GM12878 (cell line): ENCODE measurements around the gene CITED1. TPM values are rescaled to one million over a fixed set of nuclear protein-coding genes. Genes with fewer than 3 reads are reported as not detected.

Experiments
- ATAC-seq: fragments of 200-7000 bp; cut with Tn5 transposase; 3 replicates; pipeline ENCODE4 v1.9.1; 2020; ENCODE audit warnings: mild to moderate bottlenecking, moderate library complexity
- BruUV-seq: library from RNA; stranded (reverse); fragments of 400-500 nt; replicated peaks from 2 replicates; lab custom pipeline; 2021; lab: Mats Ljungman, UMichigan
- CTCF ChIA-PET: fragments of 300-600 bp; sonication (Branson Sonifier 250); formaldehyde crosslinking; extraction: SDS; loops from one replicate; lab custom pipeline; 2021; ENCODE audit warnings: inconsistent platforms; lab: Yijun Ruan, JAX
- POLR2A ChIA-PET: fragments of 350-600 bp; formaldehyde crosslinking; extraction: SDS; loops from one replicate; lab custom pipeline; 2021; ENCODE audit warnings: inconsistent platforms; lab: Charles Lee
- RAD21 ChIA-PET: fragments of 300-600 bp; sonication (Branson Sonifier 250); formaldehyde crosslinking; loops from one replicate; lab custom pipeline; 2023; ENCODE audit warnings: antibody characterized with exemption; ENCODE audit not compliant: unreplicated experiment; lab: Charles Lee
- SMC1A ChIA-PET: fragments of 300-600 bp; sonication (Branson Sonifier 250); formaldehyde crosslinking; loops from one replicate; lab custom pipeline; 2023; ENCODE audit not compliant: unreplicated experiment, uncharacterized antibody; lab: Charles Lee
- DNase-seq: peaks from one replicate; pipeline ENCODE4 v3.0.0-alpha.2; 2011; ENCODE audit warnings: low read depth, low spot score
- FAIRE-seq: peaks from 3 replicates; lab custom pipeline; 2011; peaks lifted over from hg19 to GRCh38; lab: Jason Lieb, UNC
- H2AFZ ChIP-seq: 2 replicates; pipeline ENCODE4 v1.6.0; 2011; ENCODE audit warnings: low read depth, low read length, control low read depth; ENCODE audit not compliant: control insufficient read depth
- H3K27ac ChIP-seq: 2 replicates; pipeline ENCODE4 v1.5.1; 2011; ENCODE audit warnings: control low read depth; ENCODE audit not compliant: control insufficient read depth, insufficient read depth
- H3K27me3 ChIP-seq, 2 experiments: replicated peaks in 1 of 2; 2 replicates each; pipeline versions ENCODE4 v1.6.0 to v1.6.1; 2011; ENCODE audit warnings: low read length in 1 of 2; ENCODE audit not compliant: control insufficient read depth in 2 of 2, insufficient read depth in 2 of 2
- H3K36me3 ChIP-seq, 2 experiments: 2 replicates each; pipeline ENCODE4 v1.5.1; 2011; ENCODE audit warnings: low read length in 1 of 2; ENCODE audit not compliant: control insufficient read depth in 2 of 2, insufficient read depth in 2 of 2
- H3K4me1 ChIP-seq: 2 replicates; pipeline ENCODE4 v1.6.1; 2011; ENCODE audit warnings: mild to moderate bottlenecking, low read length, moderate library complexity, mixed read lengths; ENCODE audit not compliant: control insufficient read depth, insufficient read depth
- H3K4me2 ChIP-seq: 2 replicates; pipeline ENCODE4 v1.6.0; 2011; ENCODE audit warnings: control low read depth; ENCODE audit not compliant: control insufficient read depth, insufficient read depth
- H3K4me3 ChIP-seq: fragments of 200-600 bp; sonication (generic); 2 replicates; pipeline ENCODE4 v1.5.1; 2016
- H3K79me2 ChIP-seq: 2 replicates; pipeline ENCODE4 v1.6.0; 2011; ENCODE audit warnings: low read length; ENCODE audit not compliant: control insufficient read depth, insufficient read depth
- H3K9ac ChIP-seq: 2 replicates; pipeline ENCODE4 v1.8.0; 2011; ENCODE audit warnings: low read length, control low read depth, mixed read lengths; ENCODE audit not compliant: control insufficient read depth, insufficient read depth
- H3K9me3 ChIP-seq: replicated peaks from 3 replicates; pipeline ENCODE4 v1.5.1; 2011; ENCODE audit warnings: mild to moderate bottlenecking, low read length; ENCODE audit not compliant: control insufficient read depth, insufficient read depth
- H4K20me1 ChIP-seq: 2 replicates; pipeline ENCODE4 v1.6.0; 2011; ENCODE audit not compliant: control insufficient read depth, insufficient read depth
- CHD4 ChIP-seq: fragments of 200-600 bp; sonication (generic); IDR thresholded peaks from 2 replicates; pipeline ENCODE4 v1.6.1; 2016; ENCODE audit warnings: mild to moderate bottlenecking
- CREB1 ChIP-seq: IDR thresholded peaks from 2 replicates; pipeline ENCODE4 v1.6.1; 2012; ENCODE audit warnings: low read depth, mild to moderate bottlenecking, inconsistent platforms
- GABPA ChIP-seq: IDR thresholded peaks from 2 replicates; pipeline ENCODE4 v1.6.1; 2014; ENCODE audit warnings: antibody characterized with exemption, low read depth, mild to moderate bottlenecking, inconsistent platforms
- HDGF ChIP-seq: fragments of 450-650 bp; IDR thresholded peaks from 2 replicates; pipeline ENCODE4 v1.6.1; 2016; ENCODE audit warnings: antibody characterized with exemption
- KLF5 ChIP-seq: fragments of 450-650 bp; IDR thresholded peaks from 2 replicates; pipeline ENCODE4 v1.6.1; 2014; ENCODE audit warnings: mild to moderate bottlenecking; ENCODE audit not compliant: partially characterized antibody
- ZBTB33 ChIP-seq: fragments of 450-650 bp; IDR thresholded peaks from 2 replicates; pipeline ENCODE4 v1.6.1; 2017; ENCODE audit warnings: mild to moderate bottlenecking
- WGBS: methylation state at CpG from one replicate; pipeline ENCODE4 v1.1.6; 2016; ENCODE audit warnings: low lambda C conversion rate; ENCODE audit not compliant: insufficient replicate concordance, insufficient coverage; ENCODE audit errors: missing lambda C conversion rate; 5-methylcytosine and 5-hydroxymethylcytosine counted together
- in situ Hi-C: fragments of 300-500 bp; cut with MboI; formaldehyde crosslinking; loops from 9 replicates; pipeline ENCODE4 v1.14.3; 2018; ENCODE audit warnings: mixed read lengths
- intact Hi-C: fragments of 100-400 bp; cut with micrococcal nuclease; formaldehyde crosslinking; loops from one replicate; pipeline ENCODE4 v1.14.2; 2022; ENCODE audit not compliant: unreplicated experiment
- polyA plus RNA-seq, 11 experiments: library from polyadenylated mRNA; depleted of rRNA in 4 of 11; unstranded in 6 of 11; stranded (reverse) in 5 of 11; fragments of >200 nt; fragmentation: Nextera tagmentation in 4 of 11; fragmentation: Illumina TruSeq in 1 of 11; extraction: Ambion mirVana in 4 of 11; extraction: Trizol in 1 of 11; gene quantifications; 1 replicate in 1 of 11; 2 replicates in 10 of 11; pipeline versions ENCODE4 v1.2.1 to v1.2.3, GENCODE V29; 2011 to 2016; ENCODE audit warnings: inconsistent platforms in 2 of 11, missing spikeins in 2 of 11, low read depth in 1 of 11
- total RNA-seq, 4 experiments: library from RNA; depleted of rRNA in 3 of 4; stranded (reverse); fragments of >200 nt in 3 of 4; fragmentation: Illumina TruSeq in 1 of 4; extraction: Trizol in 1 of 4; gene quantifications; 2 replicates each; pipeline versions ENCODE4 v1.2.1 to v1.2.3, GENCODE V29; 2013 to 2021

CITED1 gene
- total and polyA plus RNA-seq, 10 of the 15 experiments (the other 5 are each of a cell fraction or from before 2014, with no cell fraction given), result 0.56 TPM; not detected in 9

- no peaks in the 10 kb centered on the region for H3K79me2 ChIP-seq
- in situ Hi-C loops (no loop called here), intact Hi-C loops (no loop called here)
- H3K27ac ChIP-seq, result no peak overlapping the region
- BruUV-seq, result no TSS peak
- H3K9me3 ChIP-seq, result no peaks in the 10 kb centered on the region
- H3K4me3 ChIP-seq, result no peak overlapping the region
- POLR2A ChIA-PET, result no interaction called here
- no peak for ATAC-seq
- H3K36me3 ChIP-seq, result no peaks in the 10 kb centered on the region
- no peak overlapping the region for H2AFZ ChIP-seq
- no peak overlapping the region for H3K4me2 ChIP-seq
- RAD21 ChIA-PET, result no interaction called here
- H3K9ac ChIP-seq, result no peak overlapping the region
- WGBS, result 81% methylated on average over 1 of the region's 1 CpG
- CTCF ChIA-PET, result interaction anchor here (1.9 kb wide), 1 partner anchor 37 kb away, joined by 6 read pairs; no protein-coding TSS in a partner anchor
- peaks cover 0 to 2% of the 10 kb centered on the region in 2 experiments; a peak in 2 of 4 replicates for H3K27me3 ChIP-seq
- no peak for FAIRE-seq
- SMC1A ChIA-PET, result no interaction called here
- H3K4me1 ChIP-seq, result no peaks in the 10 kb centered on the region
- H4K20me1 ChIP-seq, result no peaks in the 10 kb centered on the region
- TF ChIP-seq GABPA (no peak), KLF5 (no peak), CREB1 (no peak), CHD4 (no peak), HDGF (no peak), ZBTB33 (no peak)
- TF ChIP-seq, all 136 proteins: peak for 0
- no peak for DNase-seq
Measured at GRCh38 chrX:72282302-72282701, 23.4 kb downstream of the CITED1 start.
